ENCODE measurements around the gene LDLRAP1.

GRCh38 chr1:25515033-25515432 is 28.4 kb upstream of the LDLRAP1 start:
- TF ChIP-seq CTCF (IDR thresholded peaks at IDR 0.05): no peak
- TF ChIP-seq POLR2A (IDR thresholded peaks at IDR 0.05): no peak
- no peak for TF ChIP-seq POLR2AphosphoS5 (IDR thresholded peaks at IDR 0.05)

All from upper lobe of left lung (tissue), 4 donors.